NCI-H69 (cell line): ENCODE data around the gene PVALB.

Experiments
- DNase-seq: peaks from one replicate; lab custom pipeline; 2025; lab: John Stamatoyannopoulos, UW

PVALB gene

DNA sequence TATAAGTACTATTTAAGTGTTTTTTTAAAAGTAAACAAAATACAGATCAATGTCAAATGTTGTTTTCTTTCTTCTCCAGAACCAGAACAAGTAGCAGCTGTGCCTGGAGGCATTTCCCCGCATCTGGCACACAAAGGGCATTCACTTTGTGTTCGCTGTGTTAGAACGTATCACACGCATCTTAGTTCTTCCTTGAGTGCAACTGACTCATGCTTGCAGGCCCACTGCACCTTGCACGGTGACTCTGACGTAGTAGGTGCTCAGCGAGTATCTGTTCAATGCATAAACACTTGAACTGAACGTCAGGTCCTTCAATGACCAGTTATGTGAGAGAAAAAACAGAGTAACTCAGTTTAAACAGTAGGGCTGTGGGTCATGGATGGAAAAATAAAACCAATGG is 44.4 kb downstream of the PVALB start:
- DNase-seq, result no peak

DNA sequence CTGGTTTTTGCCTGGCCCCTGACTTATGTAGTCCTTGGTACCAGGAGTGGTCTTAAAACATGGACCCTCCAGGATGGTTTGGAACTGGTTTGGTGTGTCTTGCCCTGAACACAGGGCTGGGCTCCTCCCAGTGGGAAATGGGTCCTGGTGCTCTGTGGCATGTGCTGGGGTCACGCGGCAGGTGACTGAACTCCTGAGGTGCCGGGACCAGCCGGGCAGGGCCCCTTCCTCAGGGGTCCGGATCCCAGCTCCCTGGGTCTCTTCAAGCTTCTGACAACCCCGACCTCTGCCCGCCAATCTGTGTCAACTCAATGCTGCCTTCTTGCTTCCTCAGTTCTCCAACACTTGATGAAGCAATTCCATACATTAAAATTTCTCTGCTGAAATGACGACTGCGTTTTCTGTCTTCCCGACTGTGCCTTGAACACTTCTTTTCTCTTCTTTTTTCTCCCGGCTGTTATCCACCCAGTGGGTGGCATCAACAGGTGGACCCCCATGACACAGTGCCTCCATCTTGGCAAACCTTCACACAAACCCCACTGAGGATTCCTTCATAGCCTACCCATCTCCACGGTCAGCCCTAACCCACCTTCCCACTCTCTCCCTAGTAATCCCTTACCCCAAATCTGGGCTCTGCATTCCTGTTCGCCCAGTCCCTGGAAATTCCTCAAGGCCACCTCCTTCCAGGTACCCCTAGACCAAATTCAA is 45.3 kb downstream of the PVALB start:
- DNase-seq, result no peak

DNA sequence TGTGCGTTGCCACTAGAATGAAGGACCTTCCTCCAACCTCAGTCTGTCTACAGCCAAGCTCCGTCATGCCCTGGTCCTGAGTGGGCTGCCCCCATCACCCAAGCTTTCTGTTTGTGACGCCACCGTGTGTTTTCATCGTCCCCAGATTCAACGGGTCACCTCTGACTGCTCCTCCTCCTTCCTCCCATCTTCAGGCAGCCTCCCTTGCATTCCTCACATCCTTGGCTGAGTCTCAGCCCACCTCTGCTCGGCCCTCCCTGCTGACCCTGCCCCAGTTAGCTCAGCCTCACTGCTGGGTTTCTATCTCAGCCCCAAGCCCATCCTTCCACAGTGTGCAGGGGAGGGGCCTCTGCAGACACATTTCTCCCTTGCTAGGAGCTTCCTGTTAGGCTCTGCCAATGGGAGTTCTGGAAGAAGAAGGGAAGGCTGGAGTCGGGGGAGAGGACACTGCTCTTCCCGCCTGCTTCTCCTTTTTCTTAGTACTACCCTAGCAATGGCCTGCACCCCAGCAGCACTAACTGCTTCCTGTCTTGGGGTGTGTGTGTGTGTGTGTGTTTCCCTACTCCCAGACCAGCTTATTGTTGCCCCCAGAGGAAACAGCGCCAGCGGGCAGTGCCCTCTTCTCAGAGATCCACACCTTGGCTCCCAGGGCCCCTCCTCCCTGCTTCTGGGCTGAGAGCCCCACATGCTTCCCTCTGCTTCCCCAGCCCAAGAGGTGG is 46.2 kb downstream of the PVALB start:
- no peak for DNase-seq

DNA sequence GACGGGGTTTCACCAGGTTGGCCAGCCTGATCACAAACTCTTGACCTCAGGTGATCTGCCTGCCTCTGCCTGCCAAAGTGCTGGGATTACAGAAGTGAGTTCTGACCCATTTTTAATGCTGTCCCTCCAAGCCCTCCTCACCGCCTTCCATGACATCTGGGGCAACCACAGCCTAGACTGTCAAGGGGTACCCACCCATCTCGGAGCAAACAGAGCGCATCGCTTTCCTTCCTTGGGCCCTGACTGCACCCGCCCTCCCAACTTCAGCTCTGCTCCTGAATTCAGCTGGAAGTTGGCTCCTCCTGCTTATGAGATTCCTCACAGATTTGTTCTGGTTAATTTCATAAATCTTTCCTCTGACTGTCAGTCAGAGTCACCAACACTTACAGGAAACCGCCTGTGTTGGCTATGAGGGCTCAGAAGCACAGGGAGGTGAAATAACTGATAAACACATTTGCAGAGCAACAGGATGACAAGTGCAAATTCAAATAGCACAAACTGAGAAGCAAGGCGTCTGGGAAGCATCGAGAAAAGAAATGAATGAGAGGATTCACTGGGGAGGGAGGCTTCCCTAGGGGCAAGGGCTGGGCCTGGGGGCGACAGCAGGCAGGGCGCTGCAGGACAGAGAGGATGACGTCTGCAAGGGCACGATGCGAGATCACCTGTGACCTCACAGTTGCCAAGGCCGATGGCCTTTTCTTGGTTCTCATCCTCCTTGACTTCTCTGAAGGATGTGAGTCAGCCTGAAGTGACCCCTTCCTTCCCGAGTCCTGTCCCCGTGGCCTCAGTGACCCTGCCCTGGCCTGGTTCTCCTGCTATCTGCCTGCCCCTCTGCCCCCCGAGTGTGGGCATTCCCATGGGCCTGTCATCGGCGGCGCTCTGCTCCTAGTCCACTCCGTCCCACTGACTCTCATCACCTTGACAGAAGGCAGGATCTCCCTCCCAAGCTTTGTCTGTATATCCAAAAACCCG is 47.0 kb downstream of the PVALB start:
- DNase-seq, result no peak

DNA sequence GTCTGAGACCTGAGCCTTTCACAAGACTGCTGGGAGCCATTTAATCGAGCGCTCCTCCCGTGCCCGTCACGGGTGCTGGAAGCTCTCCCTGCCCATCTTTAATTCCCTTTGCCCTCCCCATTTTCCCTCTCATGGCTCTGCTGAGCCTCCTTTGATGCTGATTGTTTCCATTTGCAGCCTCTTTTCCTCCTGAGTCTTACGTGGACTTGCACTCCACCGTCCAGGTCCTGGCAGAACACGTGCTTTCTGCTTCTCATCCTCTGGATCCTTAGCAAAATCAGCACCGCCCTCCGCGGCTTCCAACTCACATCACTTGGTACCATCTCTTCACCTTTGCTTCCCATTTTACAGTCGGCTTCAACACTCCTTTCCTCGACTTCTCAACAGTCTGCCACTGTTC is 48.2 kb downstream of the PVALB start:
- no peak for DNase-seq

DNA sequence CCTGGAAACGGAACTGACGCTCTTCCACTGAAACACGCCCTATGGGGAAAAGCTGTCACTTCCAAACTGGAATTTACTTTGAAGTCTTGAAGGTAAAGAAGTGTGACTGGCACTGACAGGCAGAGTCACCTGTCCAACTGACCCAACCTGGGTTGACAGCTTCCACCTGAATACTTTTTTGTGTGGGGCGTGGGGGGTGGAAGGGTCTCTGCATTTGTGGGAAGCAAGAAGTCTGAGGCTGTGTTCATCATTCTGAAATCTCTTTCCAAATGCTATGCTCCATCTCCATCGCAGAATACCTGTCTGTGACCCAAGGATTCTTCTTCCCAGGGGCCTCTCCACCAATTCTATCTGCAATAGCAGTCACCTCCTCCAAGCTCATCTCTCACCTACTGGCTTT is 48.7 kb downstream of the PVALB start:
- DNase-seq, result no peak

DNA sequence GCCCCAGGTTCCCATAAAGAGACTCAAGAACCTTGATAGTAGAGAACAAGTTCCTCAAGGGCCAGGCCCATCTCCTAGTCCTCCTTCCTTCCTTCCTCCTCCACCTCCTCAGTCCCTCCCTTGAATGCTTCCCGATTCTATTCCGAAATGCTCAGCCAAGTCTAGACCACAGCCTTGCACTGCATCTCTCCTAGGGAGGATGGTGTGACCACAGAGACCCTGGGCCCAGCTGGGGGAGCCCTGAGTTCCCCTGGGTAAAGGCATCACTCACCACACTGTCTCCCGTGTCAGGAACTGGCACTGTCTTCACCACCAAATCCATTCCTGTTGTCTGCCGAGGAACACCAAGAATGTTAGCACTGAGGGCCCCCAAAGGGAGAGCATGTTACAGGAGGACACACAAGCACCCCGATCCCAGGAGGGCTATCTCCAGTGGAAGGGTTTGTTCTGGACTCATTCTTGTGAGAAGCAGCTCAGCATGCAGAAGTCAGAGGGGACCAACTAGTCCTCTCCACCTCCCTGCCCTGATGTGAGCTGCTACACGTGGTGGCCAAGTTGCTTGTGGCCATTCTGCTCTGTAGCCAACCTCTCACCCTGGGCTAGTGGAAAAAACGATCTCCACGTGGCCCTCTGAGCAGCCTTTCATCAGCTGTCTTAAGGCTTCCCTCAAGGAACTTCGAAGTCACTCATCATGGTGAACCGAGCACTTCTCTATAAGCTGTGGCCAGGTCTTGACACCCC is 49.6 kb downstream of the PVALB start:
- DNase-seq, result no peak

DNA sequence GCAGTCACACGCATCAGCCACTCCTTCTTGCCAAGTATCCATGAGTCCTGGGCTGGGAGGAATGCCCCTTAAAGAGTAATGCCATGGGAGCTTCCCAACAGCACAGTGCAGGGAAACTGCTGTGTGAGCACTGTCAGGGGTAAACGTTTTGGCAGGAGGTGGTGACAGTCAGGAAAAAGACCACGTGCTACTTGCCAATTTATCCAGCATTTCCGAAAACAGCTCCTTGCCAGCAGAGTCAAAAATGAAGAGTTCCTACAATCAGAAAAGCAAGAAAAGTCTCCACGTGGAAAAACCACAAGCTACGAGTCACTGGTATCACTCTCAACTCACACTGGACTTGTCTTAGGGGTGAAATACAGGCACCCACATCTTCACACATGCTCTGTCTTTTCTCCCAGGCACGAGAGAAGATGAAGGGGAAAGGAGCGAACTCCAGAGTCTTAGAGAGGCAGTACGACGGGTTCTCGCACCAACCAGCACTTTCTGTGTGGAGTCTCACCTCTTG is 50.8 kb downstream of the PVALB start:
- no peak for DNase-seq

DNA sequence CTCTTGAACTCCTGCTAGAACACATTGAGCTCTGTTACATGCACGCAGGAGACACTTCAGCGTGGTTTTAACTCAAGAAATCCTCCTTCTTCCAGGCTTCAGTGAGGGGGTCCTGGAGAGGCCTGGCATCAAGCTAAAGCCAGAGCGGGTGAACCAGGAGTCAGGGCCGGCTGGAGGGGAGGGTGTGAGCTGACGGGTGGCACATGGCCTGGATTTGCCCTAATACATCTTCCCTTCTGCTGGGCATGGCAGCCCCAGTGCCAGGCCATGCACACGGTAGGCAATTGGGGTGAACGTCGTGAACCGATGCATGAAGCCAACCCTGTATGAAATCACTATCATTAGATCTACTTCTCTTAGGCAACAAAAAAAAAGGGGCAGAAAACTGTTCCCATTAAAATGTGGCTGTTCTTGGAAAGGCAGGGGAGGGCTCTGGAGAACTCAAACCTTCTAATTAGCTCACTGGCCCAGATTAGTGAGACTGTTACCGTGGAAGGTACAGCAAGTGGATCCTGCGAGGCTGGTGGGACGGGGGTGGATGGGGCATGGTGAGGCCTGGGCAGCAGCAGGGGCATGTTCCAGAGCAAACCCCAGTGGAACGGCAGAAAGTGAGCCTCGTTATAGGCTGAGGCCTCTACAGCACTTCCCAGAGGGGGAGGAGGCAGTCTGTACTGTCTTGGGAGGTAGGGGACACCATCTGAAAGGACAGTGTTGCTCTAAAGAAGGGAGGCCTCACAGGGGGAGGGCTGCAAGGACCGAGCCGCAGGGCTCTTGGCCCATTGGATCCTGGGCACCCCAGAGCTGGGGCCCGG is 51.5 kb downstream of the PVALB start:
- DNase-seq, result no peak

DNA sequence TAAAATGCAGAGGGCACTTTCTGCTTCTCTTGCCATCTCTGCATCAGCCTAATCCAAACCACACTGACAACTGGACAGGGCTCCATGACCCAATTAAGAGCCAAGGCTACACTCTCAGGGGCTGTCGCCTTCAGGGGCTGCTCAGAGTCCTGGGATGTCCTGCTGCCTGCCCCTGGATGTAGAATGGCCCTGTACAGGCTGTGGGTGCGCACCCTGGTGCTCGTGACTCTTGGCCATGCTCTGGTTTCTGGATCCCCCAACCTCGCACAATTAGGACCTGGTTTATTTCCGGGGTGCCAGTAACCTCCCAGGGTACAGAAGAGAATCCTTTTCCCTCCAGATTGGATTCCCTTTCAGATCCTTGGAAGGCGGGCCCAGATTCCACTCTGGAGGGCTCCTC is 52.2 kb downstream of the PVALB start:
- DNase-seq, result no peak

DNA sequence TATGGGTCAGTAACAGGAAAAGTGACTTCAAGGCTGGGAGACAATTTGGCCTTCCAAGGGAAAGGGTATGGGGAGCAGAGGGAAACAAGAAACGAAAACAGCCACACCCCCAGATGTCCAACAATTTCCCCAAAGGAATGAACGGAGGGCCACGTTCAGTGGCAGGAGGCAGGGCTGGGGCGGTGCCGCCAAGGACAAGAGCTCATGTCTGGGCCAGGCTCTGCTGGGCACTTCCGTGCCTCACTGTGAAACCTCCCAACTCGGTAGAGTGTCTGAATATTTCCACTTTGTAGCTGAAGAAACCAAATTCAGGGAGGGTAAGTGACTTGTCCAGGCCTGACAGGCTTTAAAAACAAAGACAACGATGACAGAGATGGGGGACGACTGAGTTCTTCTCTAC is 52.8 kb downstream of the PVALB start:
- DNase-seq, result no peak

DNA sequence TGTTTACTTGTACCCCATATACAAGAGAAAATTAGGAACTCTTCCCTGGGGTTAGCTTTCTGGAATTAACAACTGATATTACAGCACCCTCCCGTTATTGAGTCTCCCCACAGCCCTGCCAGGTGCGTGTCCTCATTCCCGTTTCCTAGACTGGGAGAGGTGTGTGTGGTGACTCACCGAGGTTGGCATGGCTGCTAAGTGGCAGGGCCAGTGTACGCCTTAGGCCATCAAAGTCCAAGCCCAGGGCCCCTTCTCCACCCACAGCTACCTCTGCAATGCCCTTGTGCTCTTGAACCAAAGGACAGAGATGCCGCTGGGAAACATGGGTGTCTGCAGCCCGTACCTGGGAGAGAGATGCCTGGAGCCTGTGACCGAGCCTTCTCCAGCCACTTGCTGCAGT is 53.3 kb downstream of the PVALB start:
- DNase-seq, result no peak

DNA sequence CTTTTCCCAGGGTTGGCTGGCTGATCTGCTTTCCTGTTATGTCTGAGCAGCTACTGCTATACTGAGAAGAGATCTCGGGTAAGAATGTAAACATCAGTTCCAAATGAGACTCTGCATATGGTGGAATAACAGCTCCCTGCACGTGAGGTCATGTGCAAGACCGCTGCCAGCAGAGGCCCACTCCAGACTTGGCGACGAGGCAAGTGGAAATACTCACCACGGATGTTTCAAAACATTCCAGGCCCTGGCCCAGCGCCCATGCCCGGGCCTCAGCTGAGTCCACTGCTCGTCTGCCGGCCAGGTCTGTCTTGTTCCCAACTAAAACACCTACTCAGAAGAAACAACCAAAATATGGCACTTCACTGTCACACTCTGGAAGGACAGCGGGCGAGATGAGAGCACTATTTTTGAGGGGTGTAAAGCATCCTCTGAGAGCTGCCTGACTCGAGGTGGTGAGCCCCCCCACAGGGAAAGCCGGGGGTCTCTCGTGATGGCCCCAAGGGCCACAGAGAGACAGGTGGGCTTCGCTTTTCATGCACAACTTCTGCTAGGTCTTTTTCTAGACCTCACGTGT is 54.1 kb downstream of the PVALB start:
- no peak for DNase-seq

DNA sequence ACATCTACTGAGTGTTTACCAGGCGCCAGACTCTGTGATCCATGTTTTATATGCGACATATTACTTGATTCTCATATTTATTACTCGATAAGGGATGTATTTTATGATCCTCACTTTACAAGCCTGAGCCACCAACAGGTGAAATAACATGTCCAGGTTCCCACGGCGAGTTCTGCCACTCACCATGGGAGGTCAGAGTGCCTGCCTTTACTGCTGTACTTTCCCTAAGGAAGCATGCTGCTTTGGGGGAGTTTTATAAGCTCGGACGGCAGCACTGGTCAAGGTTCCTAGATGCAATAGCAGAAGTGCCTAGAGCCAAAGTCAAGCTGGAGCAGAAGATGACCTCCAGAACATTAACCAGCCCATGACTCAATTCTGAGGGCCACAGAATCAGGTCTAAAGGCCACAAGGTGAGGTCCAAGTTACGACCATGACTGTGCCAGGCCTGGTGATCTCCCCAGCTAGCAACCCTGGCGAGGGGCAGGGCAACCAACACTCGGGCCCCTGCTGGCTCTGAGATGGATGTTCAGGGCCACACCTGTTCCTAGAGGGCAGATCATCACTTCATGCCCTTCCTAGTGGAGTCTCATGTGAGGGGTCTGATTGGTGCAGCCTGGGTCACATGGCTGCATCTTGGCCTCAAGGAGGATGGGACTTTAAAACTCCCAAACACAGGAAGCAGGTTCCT is 55.1 kb downstream of the PVALB start:
- DNase-seq, result no peak

DNA sequence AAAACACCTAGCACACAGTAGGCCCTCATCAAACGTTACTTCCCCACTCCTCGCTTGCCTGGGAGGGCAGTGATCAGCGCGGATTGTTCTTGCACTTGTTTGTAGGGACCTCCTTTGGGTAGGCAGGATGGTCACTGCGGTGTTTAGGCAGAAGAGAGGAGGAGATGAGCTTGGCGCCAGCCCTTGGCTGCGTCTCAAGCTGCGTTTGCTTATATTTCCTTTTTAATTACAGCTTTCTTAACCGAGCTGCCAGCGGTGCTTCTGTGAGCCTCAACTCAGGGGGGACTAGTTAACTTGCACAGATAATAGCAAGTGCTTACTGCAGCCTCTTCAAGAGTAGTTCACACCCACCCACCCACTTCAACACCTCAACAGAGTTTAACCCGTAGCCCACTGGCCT is 56.0 kb downstream of the PVALB start:
- DNase-seq, result peak; percentile 66

DNA sequence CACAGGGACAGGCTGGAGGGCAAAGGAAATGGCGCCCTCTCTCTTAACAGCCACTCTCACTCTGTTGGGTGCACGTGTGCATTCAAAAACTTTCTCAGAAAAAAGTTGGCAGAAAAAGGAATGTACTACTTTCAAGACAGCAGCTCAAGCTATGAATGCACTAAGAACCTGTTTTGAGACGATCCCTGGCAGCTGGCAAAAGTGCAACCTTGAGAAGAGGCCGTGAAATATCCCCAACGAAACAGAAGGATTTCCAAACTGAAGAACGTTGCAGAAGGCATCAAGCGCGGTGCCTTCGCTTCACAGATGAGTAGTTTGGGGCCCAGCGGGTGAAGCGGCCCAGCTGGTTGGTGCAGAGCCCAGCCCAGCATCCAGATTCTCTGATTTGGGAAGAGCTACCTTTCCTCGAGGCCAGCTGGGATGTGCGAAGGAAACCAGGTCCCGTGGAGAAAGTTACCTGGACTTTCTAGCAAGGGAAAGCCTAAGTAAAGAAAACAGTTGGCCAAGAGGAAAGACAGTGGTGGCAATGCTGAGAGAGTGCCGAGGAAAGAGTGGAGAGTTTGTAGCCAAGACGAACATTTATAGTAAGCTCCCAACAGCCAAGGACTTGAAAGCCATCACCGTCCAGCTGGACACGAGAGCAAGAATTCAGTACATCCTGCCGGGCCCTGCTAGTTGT is 57.2 kb downstream of the PVALB start:
- no peak for DNase-seq

DNA sequence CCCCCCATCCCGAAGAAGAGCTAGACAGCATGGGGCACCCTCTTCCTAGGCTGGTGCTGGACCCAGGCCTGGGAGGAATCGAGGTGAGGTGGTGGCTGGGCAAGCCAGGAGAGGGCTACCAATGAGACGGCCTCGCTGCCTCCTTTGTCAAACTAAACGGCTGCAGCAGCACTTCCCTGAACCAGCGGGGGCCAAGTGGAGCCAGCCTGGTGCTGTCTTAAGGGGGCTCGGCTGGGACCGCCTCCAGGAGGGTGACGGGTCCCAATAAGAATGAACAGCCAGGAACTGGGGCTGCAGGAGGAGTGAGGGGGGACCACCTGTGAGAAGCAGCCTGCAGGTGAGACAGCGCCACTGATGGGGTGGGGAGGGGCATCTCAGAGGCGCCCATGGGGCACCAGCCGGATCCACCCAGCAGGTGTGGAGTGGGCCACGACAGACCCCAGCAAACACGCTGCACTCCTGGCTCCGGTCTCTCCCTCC is 58.0 kb downstream of the PVALB start:
- DNase-seq, result no peak

DNA sequence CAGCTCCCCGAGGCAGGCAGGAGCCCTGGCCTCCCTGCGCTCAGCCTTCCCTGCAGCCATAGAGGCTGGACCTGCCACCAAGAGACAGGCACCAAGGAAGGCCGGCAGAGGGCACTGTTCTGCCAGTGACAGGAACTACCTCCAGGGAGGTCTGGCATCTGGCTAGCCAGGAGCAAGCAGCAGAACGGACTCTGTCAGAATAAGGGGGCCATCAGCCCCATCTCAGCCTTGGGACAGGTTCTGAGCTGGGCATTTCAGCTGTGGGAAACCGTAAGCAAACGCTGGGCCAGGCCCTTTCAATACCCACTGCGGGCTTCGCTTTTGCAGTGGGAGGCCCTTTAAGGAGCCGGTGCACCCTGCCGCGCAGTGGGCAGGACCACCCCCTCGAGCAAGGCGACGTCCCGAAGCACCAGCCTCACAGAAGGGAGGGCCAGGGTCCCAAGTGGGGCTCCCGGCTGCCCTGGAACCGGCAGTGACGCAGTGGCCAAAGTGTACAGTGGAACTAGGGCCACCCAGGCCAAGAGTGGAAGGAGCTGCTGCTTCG is 59.1 kb downstream of the PVALB start:
- DNase-seq, result peak; percentile 68
